GM21528 (cell line): Measurements from ENCODE around the gene SOAT1.

Source experiments
- ATAC-seq: cut with Tn5 transposase; IDR thresholded peaks from one replicate; pipeline ENCODE4 v1.9.1; 2021; ENCODE audit warnings: mild to moderate bottlenecking, moderate library complexity; ENCODE audit not compliant: unreplicated experiment, low FRiP score

The SOAT1 gene

DNA sequence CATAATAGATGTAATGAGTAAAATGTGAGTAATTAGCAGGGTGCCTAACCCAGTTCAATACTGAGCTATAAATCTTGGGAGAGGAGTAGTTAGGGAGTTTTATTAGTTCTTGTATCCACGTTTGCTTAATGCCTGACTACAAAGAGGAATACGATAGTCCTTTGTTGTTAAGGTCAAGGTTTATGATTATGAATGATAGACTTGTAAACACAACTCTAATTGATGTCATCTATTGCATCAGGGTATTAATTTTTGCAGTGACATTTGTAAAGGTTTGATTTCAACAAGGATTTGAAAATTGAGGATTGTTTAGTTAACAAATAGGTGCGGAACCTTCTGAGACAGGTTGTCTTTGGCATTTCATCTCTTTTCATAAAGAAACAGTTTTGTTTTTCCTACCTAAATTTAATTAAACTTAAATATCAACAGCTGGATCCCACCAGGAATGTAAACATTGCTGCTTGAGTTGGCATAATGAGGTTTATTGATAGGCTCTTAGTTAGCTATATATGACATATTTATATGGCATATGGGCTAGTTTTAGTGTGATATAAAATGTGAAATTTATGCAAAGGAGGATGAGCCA is 9.7 kb downstream of the SOAT1 start:
- no peak for ATAC-seq

DNA sequence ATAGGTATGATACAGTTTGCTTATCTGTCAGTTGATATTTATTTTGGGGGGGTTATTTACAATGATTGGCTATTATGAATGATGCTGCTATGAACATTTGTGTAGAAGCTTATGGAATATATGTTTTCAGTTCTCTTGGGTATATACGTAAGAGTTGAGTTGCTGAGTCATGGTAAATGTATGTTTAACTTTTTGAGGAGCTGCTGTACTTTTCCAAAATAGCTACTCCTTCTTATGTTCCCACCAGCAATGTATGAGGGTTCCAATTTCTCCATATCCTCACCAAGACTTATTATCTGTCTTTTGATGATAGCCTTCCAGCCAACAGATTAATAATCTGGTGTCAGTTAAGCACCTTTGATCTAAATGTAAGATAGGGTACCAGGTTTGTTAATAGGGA is 11.9 kb downstream of the SOAT1 start:
- ATAC-seq, result no peak

DNA sequence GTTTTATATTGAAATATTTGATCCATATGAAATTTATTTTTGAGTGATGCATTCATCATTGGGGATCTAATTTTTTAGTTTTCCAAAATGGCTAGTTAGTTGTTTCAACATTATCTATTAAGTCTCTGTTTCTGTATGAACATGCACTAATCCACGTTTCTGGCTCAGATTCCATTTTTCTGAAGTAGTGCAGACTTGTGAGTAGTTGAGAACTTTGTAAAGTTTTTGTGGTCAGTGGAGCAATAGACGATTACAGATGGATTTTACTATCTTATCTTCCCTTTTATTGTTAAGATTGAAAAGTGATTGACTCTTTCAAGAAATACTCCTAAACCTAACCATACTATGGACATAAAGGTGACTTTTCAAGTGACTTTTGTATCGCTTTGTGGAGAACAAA is 16.7 kb downstream of the SOAT1 start:
- no peak for ATAC-seq

DNA sequence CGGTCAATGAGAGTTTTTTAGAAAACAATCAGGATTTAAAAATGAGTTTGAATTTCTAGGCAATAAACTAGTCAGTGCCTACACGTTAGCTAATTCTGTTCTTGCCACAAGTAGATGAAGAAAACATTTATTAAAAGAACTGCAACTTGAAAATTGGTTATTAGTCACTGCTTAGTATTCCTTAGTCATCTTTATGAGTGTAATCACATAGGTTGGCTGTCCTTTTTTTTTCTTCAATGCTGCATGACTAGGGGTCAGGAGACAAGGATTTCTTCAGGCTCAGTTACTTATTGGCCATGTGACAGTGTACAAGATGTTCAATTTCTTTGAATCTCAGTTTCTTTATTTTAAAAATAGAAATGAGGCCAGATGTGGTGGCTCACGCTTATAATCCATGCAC is 17.1 kb downstream of the SOAT1 start:
- ATAC-seq, result no peak

- ATAC-seq, result no peak
These were observed 17.6 kb downstream of the SOAT1 start for GRCh38 chr1:179311149-179311700.

- ATAC-seq, result no peak
These were observed 19.4 kb downstream of the SOAT1 start for GRCh38 chr1:179313004-179313403.

GRCh38 chr1:179314928-179315327 is 21.3 kb downstream of the SOAT1 start:
- ATAC-seq, result no peak

DNA sequence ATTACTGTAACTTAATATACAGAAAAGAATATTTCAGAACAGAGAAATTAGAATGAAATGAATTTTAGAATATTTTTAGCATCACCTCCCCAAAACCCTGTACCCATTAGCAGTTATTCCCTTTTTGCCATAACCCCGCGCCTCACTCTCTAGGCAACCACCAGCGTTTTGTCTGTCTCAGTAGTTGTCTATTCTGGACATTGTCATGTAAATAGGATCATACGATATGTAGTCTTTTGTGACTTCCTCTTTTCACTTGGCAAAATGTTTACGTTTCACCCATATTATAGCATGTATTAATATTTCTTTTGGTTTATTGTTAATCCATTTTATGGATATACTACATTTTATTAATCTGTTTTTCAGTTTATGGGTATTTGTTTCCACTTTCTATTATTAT is 24.9 kb downstream of the SOAT1 start:
- no peak for ATAC-seq

DNA sequence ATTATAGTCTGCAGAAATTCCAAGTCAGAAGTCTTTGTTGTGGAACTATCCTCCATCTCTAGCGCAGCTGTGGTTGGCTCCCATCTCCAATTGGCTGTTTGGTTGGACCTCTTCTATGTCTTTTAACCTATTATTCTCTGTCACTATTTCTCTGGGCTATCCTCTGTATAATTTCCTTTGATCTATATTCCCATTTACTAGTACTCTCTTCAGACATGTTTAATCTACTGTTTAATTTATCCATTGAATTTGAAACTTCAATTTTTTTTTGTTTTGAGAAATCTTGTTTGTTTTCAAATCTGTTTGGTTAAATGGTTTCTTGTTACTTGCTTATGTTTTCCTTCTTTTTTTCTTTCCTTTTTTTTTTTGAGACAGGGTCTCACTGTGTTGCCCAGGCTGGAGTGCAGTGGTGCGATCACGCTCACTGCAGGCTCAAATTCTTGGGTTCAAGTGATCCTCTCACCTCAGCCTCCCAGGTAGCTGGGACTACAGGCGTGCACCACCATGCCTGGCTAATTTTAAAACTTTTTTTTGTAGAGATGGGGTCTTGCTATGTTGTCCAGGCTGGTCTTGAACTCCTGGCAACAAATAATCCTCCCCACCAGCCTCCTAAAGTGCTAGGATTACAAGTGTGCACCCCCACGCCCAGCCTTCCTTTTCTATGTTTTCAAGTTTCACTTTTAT is 28.1 kb downstream of the SOAT1 start:
- no peak for ATAC-seq

- no peak for ATAC-seq
These were observed 29.0 kb downstream of the SOAT1 start for GRCh38 chr1:179322557-179322956.

- ATAC-seq, result no peak
These were observed 29.8 kb downstream of the SOAT1 start for GRCh38 chr1:179323436-179323835.

- ATAC-seq, result no peak
These were observed 32.2 kb downstream of the SOAT1 start for GRCh38 chr1:179325836-179326235.

DNA sequence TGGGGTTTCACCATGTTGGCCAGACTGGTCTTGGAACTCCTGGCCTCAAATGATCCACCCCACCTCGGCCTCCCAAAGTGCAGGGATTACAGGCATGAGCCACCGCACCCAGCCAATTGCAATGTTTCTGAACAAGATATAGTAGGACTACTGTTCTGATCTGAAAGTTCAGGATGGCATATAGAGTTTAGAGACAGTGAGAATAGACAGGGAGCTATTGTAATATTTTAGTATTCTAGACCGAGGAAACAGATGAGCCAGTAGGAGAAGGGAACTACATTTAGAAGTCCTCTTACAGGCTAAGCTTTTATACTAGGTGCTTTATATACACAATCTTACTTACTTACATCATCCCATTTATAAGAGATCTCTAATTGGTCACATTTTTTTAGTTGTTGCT is 33.1 kb downstream of the SOAT1 start:
- no peak for ATAC-seq

GRCh38 chr1:179327196-179327595 is 33.6 kb downstream of the SOAT1 start:
- ATAC-seq, result no peak

GRCh38 chr1:179327679-179328078 is 34.1 kb downstream of the SOAT1 start:
- no peak for ATAC-seq

DNA sequence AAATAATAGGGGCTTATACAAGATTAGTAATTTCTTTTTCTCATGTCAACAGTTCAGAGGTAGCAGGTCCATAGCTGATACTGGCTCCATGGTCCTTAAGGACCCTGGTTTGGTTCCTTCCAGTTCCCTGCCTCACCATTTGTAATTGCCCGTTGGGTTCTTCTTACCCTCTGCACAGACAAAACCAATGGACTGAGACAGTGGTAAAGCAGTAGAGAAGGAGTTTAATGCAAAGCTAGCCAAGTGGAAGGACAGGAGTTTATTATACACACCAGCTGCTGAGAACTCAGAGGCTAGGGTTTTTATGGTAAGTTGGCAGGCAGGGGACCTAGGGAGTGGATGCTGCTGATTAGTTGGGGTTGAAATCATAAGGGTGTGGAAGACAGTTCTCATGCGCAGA is 36.3 kb downstream of the SOAT1 start:
- no peak for ATAC-seq

DNA sequence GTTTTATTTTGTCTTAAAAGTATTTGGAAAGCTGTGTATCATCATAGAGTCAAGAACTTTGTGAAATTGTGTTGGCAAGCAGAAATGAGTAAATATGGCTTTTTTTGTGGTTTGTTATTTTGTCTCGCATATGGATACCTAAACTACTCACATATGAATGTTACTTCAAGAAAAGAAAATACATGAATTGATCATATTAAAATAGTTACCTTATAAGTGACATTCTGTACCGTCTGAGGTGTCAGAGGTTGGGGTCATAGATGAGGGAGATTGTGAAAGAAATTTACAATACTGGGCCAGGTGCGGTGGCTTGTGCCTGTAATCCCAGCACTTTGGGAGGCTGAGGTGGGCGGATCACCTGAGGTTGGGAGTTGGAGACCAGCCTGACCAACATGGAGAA is 40.8 kb downstream of the SOAT1 start:
- ATAC-seq, result no peak

- ATAC-seq, result no peak
These were observed 43.7 kb downstream of the SOAT1 start for GRCh38 chr1:179337288-179337687.

DNA sequence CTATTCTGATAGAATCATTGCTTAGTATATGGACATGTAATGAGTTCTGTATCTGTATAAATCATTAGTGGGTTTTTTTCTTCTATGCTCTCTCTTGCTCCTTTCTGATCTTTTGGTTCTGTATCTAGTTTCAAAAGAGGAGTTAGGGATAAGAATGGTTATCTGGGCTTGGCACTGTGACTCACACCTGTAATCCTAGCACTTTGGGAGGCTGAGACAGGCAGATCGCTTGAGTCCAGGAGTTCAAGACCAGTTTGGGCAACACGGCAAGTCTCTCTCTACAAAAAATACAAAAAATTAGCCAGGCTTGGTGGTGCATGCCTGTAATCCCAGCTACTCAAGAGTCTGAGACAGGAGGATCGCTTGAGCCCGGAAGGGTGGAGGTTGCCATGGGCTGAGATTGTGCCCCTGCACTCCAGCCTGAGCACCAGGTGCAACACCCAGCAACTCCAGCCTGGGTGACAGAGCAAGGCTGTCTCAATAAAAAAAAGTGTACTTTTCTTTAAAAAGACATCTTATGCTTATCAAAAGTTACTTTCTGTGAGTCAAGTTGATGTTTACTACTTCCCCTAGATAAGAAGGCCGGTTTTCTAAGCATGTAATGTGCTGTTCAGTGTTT is 44.5 kb downstream of the SOAT1 start:
- ATAC-seq, result no peak

- ATAC-seq, result no peak
These were observed 47.3 kb downstream of the SOAT1 start for GRCh38 chr1:179340918-179341317.

DNA sequence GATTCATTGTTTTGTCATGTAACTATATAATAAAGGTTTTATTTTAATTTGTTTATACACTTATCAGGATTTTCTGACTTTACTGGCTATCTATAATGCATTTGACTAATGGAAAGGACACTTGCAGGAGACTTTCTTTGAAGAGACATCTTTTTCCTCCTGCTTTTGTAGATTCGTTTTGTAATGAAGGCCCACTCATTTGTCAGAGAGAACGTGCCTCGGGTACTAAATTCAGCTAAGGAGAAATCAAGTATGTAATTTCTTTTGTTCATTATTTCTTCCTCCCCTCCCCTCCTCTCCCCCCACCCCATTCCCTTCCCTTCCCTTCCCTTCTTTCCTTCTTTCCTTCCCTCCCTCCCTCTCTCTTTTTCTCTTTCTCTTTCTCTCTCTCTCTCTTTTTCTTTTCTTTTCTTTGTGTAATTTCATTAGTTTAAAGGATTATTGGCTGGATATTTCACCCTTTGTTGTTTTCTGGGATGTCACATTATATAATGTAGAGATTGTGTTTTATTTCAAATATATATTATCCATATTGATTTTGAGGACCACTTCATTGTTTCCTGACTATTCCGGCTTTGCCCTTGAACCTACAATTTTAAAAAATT is 48.4 kb downstream of the SOAT1 start:
- ATAC-seq, result no peak
